LHCN-M2 (cell line): Measurements from ENCODE around the gene DNAH9. TPM values are rescaled to one million over a fixed set of nuclear protein-coding genes. Genes with fewer than 3 reads are reported as not detected.
A peak's percentile ranks its signal among the peaks of the same experiment; 100 is the strongest.
"Not testable (repeated sequence)": the region's sequence is repeated elsewhere in the genome, so short reads cannot be mapped to it uniquely, and the experiment has no call there.

Experiments
- DNase-seq: peaks from one replicate; pipeline ENCODE4 v3.0.0-alpha.2; 2012; ENCODE audit warnings: low read depth
- total RNA-seq: library from RNA; depleted of rRNA; stranded (reverse); fragments of >200 nt; gene quantifications from 2 replicates; pipeline ENCODE4 v1.2.3, GENCODE V29; 2014

DNAH9 gene
- total RNA-seq, 1 experiment from 2014 or later, result 0.06 TPM

DNA sequence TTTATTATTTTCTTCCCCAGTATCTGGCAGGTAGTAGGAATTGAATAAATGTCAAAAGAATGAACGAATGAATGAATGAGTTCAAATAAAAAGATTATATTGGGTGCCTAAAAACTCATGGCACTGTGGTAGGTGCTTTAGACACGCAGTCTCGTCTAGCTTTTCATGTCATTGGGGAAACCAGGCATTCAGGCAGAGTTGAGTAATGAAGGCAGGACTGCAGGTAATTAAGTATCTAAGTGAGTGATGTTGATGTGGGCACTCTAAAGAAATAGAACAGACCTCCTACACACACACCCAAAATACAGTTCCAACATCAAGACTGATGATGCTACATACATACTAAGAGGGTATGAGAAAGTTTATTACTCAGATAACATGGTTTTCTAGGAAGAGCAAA lies 302.4 kb downstream of the DNAH9 start:
- no peak for DNase-seq

DNA sequence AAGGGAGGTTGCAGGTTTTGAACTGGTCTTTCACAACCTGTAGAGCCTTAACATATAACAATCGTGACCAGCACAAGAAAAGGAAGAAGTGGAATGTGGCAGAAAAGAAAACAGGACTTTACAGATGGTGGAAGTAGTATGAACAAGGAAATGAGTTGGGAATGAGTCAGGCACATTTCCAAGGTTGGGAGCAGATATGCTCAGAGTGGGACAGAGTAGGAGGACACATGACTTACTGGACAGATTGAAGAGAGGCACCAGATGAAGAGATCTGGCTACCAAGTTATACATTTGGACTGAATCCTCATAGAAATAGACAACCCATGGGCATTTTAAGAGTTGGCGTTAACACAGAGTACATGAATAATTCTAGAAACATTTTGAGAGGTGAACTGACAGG lies 303.7 kb downstream of the DNAH9 start:
- DNase-seq, result no peak

DNA sequence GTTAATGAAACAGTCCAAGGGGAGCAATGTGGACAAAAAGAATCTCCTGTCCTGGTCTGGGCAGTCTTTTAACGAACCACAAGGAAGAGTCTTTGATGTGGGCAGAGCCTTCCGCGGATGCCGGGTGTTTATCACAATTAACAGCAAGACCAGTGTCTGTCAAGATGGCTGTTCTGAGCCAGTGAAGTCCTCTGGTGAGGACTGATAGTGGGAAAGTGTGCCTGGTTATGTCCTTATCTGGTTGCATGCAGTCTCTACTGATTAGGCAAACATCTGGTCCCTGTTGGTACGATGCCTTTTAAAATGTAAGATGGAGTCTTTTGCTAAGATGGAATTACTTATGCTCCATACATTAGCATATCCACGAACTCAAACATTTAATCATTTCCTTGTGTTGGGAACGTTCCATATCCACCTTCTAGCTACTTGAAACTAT lies 310.5 kb downstream of the DNAH9 start:
- DNase-seq, result no peak

DNA sequence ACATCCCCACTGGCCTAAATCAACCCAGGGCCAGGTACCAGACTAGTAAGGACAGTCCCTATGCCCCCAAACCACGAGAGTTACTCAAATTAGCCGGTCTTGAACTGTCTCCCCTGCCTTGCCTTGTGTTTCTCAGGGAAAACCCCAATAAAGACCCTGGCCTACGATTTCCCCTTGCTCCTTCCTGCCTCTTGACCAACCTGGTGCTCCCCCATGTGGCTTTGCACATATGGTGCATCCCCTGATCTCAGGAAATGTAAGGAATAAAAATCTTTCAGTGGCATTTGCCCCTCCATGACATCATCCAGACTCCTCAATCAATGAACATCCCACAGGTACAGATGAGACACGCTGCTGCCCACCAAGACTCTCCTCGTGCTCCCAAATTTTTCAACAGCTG lies 311.1 kb downstream of the DNAH9 start:
- DNase-seq, result no peak

DNA sequence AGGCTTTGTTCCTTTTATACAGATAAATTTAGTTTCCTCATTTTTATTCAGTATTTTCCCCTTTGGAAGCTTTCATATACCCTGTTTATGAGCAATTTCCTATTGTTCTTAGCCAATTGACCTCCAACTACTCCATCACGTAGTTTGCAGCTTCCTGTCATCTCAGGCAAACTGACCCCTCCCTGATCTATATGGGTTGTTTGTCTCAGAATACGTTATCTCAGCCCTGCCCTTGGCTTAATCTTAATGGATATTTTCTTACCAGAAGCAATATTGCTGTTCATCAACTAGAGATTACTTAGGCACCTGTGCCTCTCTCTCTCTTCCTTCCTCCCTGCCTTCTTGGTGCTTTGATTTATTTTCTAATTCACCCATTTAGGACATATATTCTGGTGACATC lies 317.8 kb downstream of the DNAH9 start:
- no peak for DNase-seq

DNA sequence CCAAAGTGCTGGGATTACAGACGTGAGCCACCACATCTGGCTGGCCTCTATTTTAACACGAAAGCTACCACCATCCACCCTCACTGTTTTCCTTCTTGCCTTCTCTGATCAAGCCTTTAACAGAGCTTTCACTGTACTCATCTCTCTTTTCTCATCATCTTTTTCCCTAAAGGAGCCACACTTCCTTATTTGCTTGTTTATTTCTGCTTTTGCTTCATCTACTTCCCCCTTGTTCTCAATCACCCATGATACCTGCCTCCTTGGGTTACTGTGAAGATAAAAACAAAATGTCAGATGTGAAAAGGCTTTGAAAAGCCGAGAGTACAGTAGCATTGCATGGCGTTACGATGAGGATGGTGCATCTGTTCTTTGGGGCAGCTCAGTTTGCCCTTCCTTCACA lies 319.1 kb downstream of the DNAH9 start:
- DNase-seq, result no peak

DNA sequence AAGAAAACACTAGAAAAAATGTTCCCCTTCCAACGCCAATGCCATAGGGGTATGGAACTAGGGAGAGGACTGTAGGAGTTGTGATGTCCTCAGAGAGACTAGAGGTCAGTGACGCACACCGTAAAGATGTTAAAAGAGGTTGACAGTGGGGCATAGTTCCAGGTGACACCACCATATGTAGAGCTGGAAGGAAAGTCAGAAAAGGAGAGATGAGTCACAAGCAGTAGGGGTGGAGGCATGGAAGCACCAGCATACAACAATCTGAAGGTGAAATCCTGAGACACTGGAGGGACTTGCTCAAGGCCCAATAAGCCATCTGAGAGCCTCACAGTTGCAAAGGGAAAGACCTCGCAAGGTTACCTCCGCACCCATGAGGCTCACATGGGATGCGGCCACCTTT lies 323.0 kb downstream of the DNAH9 start:
- no peak for DNase-seq

DNA sequence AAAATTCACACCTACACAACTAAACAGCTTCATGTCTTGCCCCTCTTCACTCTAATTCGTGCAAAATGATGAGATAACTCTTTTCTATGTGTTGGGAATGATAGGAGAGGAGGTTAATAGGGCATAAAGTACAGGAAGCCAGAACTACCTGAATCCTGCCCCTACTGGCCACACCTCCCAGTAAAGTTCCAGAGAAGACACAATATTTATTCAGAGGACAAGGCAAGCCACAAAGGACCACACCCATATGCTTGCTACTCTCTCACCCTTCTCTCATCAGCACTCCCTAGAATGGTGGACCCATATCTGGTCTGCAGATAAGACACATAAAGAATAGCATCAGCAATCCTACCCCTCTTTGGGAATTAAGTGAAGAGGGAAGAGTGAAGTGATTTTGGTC lies 324.4 kb downstream of the DNAH9 start:
- DNase-seq, result no peak

DNA sequence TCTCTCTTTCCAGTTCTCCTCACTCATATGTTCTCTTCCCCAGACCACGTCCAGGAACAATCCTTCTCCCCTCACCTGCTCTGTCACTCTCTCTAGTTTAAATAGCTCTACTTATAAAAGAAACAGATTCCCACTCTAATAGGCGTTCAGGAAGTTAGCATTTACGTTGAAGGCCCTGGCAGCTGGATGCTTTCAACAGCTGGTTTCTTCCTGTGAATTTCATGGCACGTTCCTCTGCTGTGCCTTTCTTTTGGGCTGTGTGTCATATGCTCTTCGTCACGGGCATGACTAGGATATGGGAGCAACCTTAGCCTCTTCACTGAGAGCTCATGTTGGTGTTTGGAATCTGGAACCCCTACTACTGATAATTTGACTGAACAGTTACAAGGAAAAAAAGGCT lies 325.8 kb downstream of the DNAH9 start:
- no peak for DNase-seq

DNA sequence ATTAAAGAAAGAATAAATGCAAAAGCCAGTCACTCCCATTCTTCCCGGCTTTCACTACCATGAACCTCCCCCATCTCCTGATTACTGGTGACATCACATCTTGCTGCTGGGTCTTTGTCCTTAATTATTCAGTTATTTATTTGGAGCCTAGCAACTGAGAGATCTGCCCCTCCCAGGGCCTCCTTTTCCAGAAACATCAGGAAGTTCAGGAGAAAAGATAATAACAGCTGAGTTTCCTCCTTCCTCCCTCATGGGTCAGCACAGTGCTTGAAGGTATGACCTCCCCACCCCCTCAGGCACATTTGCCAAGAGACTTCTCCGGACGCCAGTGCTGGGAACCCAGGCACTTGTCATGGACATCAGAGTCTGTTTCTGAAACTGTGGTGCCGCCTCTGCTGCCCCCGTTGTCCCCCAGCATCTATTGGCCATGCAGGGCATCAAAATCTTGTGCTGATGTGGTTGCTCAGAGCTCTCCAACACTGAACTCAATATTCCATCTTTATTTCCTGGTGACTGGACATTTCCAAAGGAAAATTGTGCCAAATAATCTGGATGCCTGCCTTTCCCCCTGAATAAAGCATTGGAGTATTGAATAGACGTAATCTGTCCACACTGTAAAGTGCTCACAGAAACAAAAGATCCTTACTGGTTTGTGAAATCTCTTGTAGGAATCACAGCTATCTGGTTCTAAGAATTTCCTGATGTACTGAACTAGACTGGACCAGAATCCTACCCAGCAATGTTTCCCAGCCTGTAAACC lies 327.2 kb downstream of the DNAH9 start:
- no peak for DNase-seq

DNA sequence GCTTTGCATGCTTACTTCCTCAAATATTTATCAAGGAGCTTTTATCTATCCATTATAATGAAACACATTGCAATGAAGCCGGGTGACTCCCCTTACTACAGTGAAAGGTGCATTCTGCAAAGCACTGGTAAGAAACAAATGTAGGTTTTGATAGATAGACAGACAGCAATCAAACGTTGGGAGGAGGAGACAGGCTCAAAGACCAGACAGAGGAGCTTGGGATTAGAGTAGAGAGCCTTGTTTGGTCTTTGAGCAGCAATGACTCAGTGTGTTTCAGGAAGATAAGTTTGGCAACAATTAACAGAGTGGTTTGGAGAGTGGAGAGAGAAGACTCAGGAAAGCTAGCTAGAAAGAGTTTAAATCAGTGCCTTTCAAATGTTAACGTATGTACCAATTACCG lies 330.2 kb downstream of the DNAH9 start:
- DNase-seq, result no peak

DNA sequence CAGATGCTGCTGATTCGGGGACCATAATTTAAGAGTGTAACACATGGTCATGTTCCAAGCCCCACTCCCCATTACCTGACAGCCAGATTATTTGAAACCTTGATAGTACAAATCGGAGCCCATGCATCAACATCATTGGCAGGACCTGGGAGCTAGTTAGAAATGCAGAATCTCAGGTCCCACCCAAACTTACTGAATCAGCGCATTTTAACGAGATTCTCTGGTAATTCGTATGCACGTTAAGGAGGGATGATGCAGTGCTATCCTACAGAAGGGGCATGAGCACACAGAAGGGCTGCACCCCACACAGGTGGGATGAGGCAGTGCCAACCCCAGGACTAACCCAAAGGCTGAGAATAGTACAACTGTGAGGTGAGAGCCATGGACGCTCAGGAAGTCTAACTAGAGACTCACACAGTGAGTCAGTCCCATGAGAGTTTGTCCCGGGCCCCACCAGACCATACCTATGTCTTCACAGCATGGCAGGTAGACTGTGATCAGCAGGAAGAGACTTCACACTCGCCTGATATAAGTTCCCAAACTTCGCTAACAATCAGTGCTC lies 334.1 kb downstream of the DNAH9 start:
- no peak for DNase-seq

DNA sequence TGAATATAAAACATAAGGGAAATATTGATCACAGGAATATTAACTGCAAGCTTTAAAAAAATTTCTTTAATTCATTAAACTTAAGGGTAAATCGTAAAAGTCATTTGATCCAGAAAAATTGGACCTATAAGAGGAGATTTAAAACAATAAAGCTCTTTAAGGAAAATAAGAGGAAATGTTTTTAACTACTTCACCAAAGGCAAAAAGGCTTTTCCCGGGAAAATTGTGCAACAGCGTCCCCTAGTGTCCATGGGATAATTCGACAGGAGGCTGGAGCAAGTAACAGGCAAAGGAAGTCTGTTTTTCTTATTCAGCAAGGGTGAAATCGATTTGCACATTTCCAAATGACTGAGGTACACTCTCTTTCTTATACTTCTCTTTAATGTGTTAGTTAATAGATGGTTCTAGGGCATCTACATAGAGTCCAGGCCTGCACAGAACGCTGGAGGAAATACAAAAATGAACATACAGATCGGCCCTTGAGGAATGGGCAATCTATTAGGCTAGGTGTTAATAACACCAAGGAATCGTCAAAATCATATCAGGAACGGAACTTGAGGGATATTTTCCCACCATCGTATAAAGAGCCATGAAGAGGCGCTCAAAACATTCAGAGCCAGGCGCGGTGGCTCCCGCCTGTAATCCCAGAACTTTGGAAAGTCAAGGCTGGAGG lies 337.6 kb downstream of the DNAH9 start:
- peak; percentile 53 for DNase-seq

DNA sequence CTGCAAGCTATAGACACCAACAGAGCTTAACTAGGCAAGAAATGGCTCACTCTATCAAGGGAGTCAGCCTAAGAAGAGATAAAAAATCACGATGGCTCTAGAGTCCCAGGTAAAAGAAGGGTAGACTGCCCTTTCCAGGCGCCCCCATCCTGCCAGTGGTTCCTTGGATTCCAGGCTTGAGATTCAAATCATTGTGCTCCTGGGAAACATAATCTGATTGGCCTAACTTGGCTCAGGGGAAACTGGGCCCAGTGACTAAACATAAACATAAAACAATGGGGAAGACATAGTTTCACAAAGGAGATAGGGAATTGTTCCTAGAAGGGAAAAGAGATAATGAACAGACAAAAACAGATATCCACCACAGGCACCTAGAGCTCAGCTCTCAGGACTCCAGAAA lies 342.6 kb downstream of the DNAH9 start:
- DNase-seq, result no peak

DNA sequence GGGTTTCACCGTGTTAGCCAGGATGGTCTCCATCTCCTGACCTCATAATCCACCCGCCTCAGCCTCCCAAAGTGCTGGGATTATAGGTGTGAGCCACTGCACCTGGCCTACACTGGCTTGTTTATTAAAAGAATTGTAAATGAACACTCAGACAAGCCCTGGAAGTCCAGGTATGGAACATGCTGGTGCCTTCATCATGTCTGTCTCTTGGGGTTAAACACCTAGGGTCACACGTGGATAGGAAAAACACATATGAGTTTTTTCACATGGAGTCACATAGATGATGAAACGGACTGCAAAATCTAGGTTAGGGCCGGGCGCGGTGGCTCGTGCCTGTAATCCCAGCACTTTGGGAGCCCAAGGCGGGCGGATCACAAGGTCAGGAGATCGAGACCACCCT lies 344.8 kb downstream of the DNAH9 start:
- DNase-seq, result not testable (repeated sequence)

DNA sequence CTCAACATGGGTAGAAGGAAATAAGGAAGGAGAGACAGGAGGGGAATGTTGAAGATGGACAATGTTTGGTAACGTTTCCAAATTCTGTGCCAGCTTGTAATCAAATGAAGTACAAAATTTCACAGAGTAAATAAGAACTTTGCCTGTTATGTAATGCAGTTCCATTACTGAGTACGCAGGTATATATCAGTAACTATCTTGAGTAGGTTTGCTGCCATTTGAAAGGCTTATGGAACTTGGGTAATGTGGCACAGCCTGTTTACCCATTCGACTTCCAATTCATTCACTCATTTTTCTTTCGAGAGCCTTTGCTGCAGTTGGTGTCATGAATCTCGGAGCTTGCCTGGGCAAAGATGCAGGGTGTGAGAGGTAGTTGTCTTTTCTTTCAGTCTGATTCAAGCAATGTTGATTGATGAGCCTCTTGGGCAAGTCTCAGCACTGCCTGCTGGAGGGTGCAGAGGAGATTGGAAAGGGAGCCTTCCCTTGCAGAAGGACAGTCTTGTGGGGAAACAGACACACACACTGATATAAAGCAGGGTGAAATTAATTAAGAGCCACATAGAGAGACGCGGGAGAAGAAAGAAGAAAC lies 345.6 kb downstream of the DNAH9 start:
- DNase-seq, result no peak

DNA sequence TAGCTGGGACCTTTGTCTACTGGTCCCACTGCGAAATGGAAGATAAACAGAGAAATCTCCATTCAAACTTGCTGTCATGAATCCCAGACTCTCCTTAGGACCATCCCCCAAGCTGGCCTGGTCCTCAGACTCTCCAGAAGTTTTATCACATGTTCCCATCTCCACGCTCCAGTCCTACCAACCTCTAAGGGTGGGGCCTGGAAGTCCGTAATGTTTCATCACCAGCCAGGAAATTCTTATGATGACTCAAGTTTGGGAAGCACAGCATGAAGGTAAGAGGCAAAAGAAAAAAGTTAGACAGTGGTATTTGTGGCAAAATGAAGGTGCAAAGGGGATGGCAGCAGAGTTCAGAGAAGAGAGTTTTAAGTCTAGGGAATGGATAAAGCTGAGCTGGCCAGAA lies 346.3 kb downstream of the DNAH9 start:
- DNase-seq, result no peak

DNA sequence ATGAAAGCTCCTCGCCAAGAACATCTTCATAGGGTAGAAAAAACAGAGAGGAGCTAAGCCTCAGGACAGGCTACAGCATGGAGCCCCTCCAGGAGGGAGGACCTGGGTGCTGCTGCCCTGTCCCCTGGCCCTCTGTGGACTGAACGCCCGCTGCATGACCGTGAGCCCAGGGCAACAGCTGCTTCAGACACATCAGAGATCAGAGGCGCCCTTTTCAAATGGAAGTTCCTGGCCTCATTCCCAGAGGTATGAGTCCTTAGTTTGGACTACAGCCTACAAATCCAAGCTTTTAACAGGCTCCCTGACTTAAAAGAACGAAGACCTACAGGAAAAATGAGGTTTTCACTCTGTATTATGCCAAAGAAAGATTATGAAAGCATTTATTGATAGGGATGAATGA lies 350.5 kb downstream of the DNAH9 start:
- DNase-seq, result peak; percentile 90

DNA sequence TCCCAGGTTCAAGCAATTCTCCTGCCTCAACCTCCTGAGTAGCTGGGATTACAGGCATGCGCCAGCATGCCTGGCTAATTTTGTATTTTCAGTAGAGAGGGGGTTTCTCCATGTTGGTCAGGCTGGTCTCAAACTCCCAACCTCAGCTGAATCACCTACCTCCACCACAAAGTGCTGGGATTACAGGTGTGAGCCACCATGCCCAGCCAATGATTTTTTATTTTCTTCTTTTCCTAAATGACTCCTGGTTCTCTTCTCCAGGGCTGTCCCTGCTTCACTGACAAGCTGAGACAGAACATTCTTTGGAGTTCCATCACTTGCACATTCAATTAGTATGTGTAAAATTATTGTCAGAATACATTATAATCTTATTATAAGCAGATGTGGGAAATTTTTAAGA lies 351.3 kb downstream of the DNAH9 start:
- DNase-seq, result not testable (repeated sequence)

DNA sequence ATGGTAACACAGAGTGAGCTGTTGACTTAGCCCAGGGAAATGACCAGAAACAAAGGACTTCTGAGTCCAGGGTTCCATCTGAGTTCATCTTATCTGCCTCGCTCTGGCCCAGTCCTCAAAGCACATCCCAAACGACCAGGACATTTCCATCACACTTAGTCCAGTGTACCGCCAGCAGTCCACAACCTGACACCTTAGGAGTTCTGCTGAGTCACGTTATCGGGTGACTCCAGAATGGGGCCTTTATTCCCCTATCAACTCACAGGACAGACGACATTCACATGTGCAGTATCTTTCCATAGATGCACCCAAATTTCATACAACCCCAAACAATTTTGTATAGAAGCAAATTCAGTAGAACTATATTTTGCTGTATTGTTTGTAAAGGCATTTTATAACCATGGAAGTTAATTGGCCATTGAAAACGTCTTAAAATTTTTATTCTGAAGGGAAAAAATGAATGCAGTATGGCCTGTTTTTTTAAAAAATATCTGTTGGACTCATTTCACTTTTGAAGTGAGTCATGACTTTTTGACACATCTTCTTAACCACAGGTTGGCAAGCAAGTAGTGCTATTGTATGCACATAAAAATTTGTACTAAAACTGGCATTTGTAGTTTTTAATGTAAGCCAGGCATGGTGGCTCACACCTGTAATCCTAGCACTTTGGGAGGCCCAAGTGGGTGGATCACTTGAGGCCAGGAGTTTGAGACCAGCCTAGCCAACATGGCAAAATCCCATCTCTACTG lies 352.7 kb downstream of the DNAH9 start:
- DNase-seq, result peak; percentile 48

DNA sequence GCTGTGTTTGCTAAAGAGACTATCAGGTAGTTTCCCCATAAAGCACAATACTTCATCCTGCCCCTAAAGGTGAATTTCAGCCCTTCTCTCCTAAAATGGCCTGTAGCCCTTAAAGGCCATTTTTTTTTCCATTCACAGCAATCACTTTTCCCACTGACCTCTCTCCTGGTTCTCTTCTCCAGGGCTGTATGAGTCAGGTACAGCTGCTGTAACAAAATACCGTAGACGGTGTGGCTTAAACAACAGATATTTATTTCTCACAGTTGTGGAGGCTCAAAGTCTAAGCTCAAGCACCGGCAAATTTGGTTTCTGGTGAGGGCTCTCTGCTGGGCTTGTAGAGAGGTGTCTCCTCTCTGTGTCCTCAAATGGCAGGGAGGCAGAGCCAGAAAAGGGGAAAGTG lies 354.3 kb downstream of the DNAH9 start:
- DNase-seq, result no peak

DNA sequence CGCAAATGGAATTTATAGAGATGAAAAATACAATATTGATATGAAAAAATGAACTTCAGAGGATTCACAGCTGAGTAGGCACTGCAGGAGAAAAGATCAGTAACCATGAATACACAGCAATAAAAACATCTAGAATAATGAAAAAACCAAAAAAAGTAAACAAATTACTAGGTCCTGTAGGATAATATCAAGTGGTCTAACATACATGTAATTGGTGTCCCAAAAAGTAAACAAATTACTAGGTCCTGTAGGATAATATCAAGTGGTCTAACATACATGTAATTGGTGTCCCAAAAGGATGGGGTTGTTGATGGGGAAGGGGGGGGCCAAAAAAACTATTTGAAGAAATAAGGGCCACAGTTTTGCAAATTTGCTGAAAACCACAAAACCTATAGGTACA lies 355.7 kb downstream of the DNAH9 start:
- no peak for DNase-seq
